ENCODE results near the gene CHMP4B. TPM values are rescaled to one million over a fixed set of nuclear protein-coding genes. Genes with fewer than 3 reads are reported as not detected.

CHMP4B gene
- polyA plus RNA-seq, 2 of the 4 experiments (the other 2 are of a cell fraction) = 81.3 to 104 TPM

DNA sequence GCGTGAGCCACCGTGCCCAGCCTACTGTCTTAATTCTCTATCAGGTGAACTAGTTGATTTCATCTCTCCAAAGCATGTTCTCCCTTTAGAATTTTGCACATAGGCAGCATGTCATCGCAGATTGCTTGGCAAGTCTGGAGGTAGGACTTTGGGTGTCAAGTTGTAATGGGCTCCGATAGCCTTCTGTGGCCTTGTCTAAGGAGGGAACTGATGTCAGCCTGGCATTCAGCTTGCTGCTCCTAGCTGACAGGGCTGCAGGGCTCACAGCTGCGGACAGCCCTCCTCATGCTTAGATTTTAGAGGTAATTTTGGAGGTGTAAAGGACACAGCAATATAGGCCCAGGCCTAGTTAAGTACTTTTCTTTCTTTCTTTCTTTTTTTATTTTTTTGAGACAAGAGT, 11.3 kb downstream of the CHMP4B start (continued):
- TF ChIP-seq RARB (CRISPR knock-in tag; IDR thresholded peaks at IDR 0.05) = no peak
- TF ChIP-seq, protein P1, sequence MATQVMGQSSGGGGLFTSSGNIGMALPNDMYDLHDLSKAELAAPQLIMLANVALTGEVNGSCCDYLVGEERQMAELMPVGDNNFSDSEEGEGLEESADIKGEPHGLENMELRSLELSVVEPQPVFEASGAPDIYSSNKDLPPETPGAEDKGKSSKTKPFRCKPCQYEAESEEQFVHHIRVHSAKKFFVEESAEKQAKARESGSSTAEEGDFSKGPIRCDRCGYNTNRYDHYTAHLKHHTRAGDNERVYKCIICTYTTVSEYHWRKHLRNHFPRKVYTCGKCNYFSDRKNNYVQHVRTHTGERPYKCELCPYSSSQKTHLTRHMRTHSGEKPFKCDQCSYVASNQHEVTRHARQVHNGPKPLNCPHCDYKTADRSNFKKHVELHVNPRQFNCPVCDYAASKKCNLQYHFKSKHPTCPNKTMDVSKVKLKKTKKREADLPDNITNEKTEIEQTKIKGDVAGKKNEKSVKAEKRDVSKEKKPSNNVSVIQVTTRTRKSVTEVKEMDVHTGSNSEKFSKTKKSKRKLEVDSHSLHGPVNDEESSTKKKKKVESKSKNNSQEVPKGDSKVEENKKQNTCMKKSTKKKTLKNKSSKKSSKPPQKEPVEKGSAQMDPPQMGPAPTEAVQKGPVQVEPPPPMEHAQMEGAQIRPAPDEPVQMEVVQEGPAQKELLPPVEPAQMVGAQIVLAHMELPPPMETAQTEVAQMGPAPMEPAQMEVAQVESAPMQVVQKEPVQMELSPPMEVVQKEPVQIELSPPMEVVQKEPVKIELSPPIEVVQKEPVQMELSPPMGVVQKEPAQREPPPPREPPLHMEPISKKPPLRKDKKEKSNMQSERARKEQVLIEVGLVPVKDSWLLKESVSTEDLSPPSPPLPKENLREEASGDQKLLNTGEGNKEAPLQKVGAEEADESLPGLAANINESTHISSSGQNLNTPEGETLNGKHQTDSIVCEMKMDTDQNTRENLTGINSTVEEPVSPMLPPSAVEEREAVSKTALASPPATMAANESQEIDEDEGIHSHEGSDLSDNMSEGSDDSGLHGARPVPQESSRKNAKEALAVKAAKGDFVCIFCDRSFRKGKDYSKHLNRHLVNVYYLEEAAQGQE (IDR thresholded peaks at IDR 0.05) = no peak
- TF ChIP-seq JUNB (IDR thresholded peaks at IDR 0.05) = no peak

DNA sequence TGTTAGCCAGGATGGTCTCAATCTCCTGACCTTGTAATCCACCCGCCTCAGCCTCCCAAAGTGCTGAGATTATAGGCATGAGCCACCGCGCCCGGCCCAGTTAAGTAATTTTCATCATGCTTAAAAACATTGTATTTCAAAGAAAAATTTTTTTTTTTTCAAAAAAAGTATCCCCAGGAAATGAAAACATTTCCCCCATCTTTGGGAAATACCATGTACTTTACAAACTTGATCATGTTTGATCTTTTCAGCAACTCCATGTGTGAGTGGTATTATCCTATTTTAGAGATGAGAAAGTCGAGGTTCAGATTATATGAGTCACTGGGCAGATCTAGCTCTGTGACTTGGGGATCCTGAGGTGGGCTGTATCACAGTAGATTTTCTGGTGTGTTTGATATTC, 11.8 kb downstream of the CHMP4B start:
- ChIA-PET POLR2A (no interaction called here), CTCF (no interaction called here)
- H3K4me1 ChIP-seq = peaks cover 20% of the 10 kb centered on the region
- H3K9me3 ChIP-seq = no peaks in the 10 kb centered on the region
- H3K4me2 ChIP-seq = no peak overlapping the region
- no peak overlapping the region for H3K4me3 ChIP-seq
- ATAC-seq (no peak), FAIRE-seq (no peak), DNase-seq (ENCODE audit: low read depth in 1 of 2, low spot score in 1 of 2) (no peak)
- H3K27ac ChIP-seq = no peak overlapping the region
- TF ChIP-seq, protein P2, sequence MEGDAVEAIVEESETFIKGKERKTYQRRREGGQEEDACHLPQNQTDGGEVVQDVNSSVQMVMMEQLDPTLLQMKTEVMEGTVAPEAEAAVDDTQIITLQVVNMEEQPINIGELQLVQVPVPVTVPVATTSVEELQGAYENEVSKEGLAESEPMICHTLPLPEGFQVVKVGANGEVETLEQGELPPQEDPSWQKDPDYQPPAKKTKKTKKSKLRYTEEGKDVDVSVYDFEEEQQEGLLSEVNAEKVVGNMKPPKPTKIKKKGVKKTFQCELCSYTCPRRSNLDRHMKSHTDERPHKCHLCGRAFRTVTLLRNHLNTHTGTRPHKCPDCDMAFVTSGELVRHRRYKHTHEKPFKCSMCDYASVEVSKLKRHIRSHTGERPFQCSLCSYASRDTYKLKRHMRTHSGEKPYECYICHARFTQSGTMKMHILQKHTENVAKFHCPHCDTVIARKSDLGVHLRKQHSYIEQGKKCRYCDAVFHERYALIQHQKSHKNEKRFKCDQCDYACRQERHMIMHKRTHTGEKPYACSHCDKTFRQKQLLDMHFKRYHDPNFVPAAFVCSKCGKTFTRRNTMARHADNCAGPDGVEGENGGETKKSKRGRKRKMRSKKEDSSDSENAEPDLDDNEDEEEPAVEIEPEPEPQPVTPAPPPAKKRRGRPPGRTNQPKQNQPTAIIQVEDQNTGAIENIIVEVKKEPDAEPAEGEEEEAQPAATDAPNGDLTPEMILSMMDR (IDR thresholded peaks at IDR 0.05) = no peak
- TF ChIP-seq RARB (CRISPR knock-in tag; IDR thresholded peaks at IDR 0.05) (no peak), ESRRA (IDR thresholded peaks at IDR 0.05; ENCODE audit: borderline replicate concordance, low read length) (no peak), ZNF302 (CRISPR knock-in tag; IDR thresholded peaks at IDR 0.05) (no peak), MYC (IDR thresholded peaks at IDR 0.05; ENCODE audit: borderline replicate concordance, low read length) (no peak), HOXB13 (CRISPR knock-in tag; IDR thresholded peaks at IDR 0.05; ENCODE audit: low read depth) (no peak), RAD21 (conservative IDR thresholded peaks at IDR 0.05 in 1 of 2, IDR thresholded peaks at IDR 0.05 in 1 of 2) (no peak), EHMT2 (IDR thresholded peaks at IDR 0.05; ENCODE audit: low read depth) (no peak), MAFK (IDR thresholded peaks at IDR 0.05; ENCODE audit: partially characterized antibody) (no peak), RFX5 (IDR thresholded peaks at IDR 0.05) (no peak), MAZ (IDR thresholded peaks at IDR 0.05; ENCODE audit: borderline replicate concordance, low read depth, low read length) (no peak), TFCP2L1 (CRISPR knock-in tag; IDR thresholded peaks at IDR 0.05) (no peak), CHD4 (IDR thresholded peaks at IDR 0.05; ENCODE audit: borderline replicate concordance) (no peak)
- TF ChIP-seq, protein P3, sequence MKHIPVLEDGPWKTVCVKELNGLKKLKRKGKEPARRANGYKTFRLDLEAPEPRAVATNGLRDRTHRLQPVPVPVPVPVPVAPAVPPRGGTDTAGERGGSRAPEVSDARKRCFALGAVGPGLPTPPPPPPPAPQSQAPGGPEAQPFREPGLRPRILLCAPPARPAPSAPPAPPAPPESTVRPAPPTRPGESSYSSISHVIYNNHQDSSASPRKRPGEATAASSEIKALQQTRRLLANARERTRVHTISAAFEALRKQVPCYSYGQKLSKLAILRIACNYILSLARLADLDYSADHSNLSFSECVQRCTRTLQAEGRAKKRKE (CRISPR knock-in tag; IDR thresholded peaks at IDR 0.05; ENCODE audit: low read depth) = no peak
- TF ChIP-seq, protein P4, sequence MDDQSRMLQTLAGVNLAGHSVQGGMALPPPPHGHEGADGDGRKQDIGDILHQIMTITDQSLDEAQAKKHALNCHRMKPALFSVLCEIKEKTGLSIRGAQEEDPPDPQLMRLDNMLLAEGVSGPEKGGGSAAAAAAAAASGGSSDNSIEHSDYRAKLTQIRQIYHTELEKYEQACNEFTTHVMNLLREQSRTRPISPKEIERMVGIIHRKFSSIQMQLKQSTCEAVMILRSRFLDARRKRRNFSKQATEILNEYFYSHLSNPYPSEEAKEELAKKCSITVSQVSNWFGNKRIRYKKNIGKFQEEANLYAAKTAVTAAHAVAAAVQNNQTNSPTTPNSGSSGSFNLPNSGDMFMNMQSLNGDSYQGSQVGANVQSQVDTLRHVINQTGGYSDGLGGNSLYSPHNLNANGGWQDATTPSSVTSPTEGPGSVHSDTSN (IDR thresholded peaks at IDR 0.05) = no peak
- TF ChIP-seq, protein P5, sequence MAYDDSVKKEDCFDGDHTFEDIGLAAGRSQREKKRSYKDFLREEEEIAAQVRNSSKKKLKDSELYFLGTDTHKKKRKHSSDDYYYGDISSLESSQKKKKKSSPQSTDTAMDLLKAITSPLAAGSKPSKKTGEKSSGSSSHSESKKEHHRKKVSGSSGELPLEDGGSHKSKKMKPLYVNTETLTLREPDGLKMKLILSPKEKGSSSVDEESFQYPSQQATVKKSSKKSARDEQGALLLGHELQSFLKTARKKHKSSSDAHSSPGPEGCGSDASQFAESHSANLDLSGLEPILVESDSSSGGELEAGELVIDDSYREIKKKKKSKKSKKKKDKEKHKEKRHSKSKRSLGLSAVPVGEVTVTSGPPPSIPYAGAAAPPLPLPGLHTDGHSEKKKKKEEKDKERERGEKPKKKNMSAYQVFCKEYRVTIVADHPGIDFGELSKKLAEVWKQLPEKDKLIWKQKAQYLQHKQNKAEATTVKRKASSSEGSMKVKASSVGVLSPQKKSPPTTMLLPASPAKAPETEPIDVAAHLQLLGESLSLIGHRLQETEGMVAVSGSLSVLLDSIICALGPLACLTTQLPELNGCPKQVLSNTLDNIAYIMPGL (CRISPR knock-in tag; IDR thresholded peaks at IDR 0.05; ENCODE audit: borderline replicate concordance) = no peak
- TF ChIP-seq, protein P1 (IDR thresholded peaks at IDR 0.05) = no peak
- TF ChIP-seq, protein P6, sequence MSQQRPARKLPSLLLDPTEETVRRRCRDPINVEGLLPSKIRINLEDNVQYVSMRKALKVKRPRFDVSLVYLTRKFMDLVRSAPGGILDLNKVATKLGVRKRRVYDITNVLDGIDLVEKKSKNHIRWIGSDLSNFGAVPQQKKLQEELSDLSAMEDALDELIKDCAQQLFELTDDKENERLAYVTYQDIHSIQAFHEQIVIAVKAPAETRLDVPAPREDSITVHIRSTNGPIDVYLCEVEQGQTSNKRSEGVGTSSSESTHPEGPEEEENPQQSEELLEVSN (IDR thresholded peaks at IDR 0.05; ENCODE audit: borderline replicate concordance, low read depth) = no peak
- WGBS (ENCODE audit: missing lambda C conversion rate) = 97% methylated on average over 5 of the region's 5 CpGs
